ENCODE data around the gene CLDN2.

The CLDN2 gene

GRCh38 chrX:106936246-106936645, 16.0 kb downstream of the CLDN2 start:
- Histone ChIP-seq H3K27ac (ENCODE audit: low read length) (no peak overlapping the region), H3K4me1 (ENCODE audit: control insufficient read depth, insufficient read depth, low read length) (no peaks in the 10 kb centered on the region), H3K9me3 (ENCODE audit: control insufficient read depth, insufficient read depth, low read length) (no peaks in the 10 kb centered on the region), H3K4me3 (ENCODE audit: low read length) (no peak overlapping the region), H3K36me3 (ENCODE audit: control insufficient read depth, insufficient read depth, low read length) (no peaks in the 10 kb centered on the region), H3K27me3 (ENCODE audit: control insufficient read depth, insufficient read depth, low read length) (no peaks in the 10 kb centered on the region)
- DNase-seq (ENCODE audit: low read depth, low spot score), result no peak
- no CpG with 5 or more reads among the region's 1 CpG for WGBS (ENCODE audit: insufficient coverage, insufficient read length)

- no peak for DNase-seq (ENCODE audit: low read depth, low spot score)
- no CpG with 5 or more reads among the region's 3 CpGs for WGBS (ENCODE audit: insufficient coverage, insufficient read length)
- Histone ChIP-seq H3K9me3 (ENCODE audit: control insufficient read depth, insufficient read depth, low read length) (no peaks in the 10 kb centered on the region), H3K27me3 (ENCODE audit: control insufficient read depth, insufficient read depth, low read length) (no peaks in the 10 kb centered on the region), H3K4me1 (ENCODE audit: control insufficient read depth, insufficient read depth, low read length) (no peaks in the 10 kb centered on the region), H3K27ac (ENCODE audit: low read length) (no peak overlapping the region), H3K36me3 (ENCODE audit: control insufficient read depth, insufficient read depth, low read length) (no peaks in the 10 kb centered on the region), H3K4me3 (ENCODE audit: low read length) (no peak overlapping the region)
These were observed 19.4 kb downstream of the CLDN2 start for GRCh38 chrX:106939566-106939965.

- Histone ChIP-seq H3K36me3 (ENCODE audit: control insufficient read depth, insufficient read depth, low read length) (no peaks in the 10 kb centered on the region), H3K9me3 (ENCODE audit: control insufficient read depth, insufficient read depth, low read length) (no peaks in the 10 kb centered on the region), H3K4me3 (ENCODE audit: low read length) (no peak overlapping the region), H3K27me3 (ENCODE audit: control insufficient read depth, insufficient read depth, low read length) (no peaks in the 10 kb centered on the region), H3K4me1 (ENCODE audit: control insufficient read depth, insufficient read depth, low read length) (no peaks in the 10 kb centered on the region), H3K27ac (ENCODE audit: low read length) (no peak overlapping the region)
- no peak for DNase-seq (ENCODE audit: low read depth, low spot score)
- WGBS (ENCODE audit: insufficient coverage, insufficient read length), result no CpG with 5 or more reads among the region's 1 CpG
These were observed 19.9 kb downstream of the CLDN2 start for GRCh38 chrX:106940068-106940467.

- WGBS (ENCODE audit: insufficient coverage, insufficient read length), result no CpG with 5 or more reads among the region's 3 CpGs
- no peak for DNase-seq (ENCODE audit: low read depth, low spot score)
- Histone ChIP-seq H3K27ac (ENCODE audit: low read length) (no peak overlapping the region), H3K9me3 (ENCODE audit: control insufficient read depth, insufficient read depth, low read length) (no peaks in the 10 kb centered on the region), H3K4me1 (ENCODE audit: control insufficient read depth, insufficient read depth, low read length) (no peaks in the 10 kb centered on the region), H3K27me3 (ENCODE audit: control insufficient read depth, insufficient read depth, low read length) (no peaks in the 10 kb centered on the region), H3K4me3 (ENCODE audit: low read length) (no peak overlapping the region), H3K36me3 (ENCODE audit: control insufficient read depth, insufficient read depth, low read length) (no peaks in the 10 kb centered on the region)
These were observed 26.3 kb downstream of the CLDN2 start for GRCh38 chrX:106946464-106946863.

- no CpG with 5 or more reads among the region's 3 CpGs for WGBS (ENCODE audit: insufficient coverage, insufficient read length)
- no peak for DNase-seq (ENCODE audit: low read depth, low spot score)
These were observed 28.4 kb downstream of the CLDN2 start for GRCh38 chrX:106948641-106949040.

GRCh38 chrX:106949366-106949765, 29.2 kb downstream of the CLDN2 start:
- H3K4me3 ChIP-seq (ENCODE audit: low read length), result no peak overlapping the region
- H3K4me1 ChIP-seq (ENCODE audit: control insufficient read depth, insufficient read depth, low read length), result no peaks in the 10 kb centered on the region
- no peaks in the 10 kb centered on the region for H3K9me3 ChIP-seq (ENCODE audit: control insufficient read depth, insufficient read depth, low read length)
- no peaks in the 10 kb centered on the region for H3K36me3 ChIP-seq (ENCODE audit: control insufficient read depth, insufficient read depth, low read length)
- no peak for DNase-seq (ENCODE audit: low read depth, low spot score)
- H3K27me3 ChIP-seq (ENCODE audit: control insufficient read depth, insufficient read depth, low read length), result no peaks in the 10 kb centered on the region
- H3K27ac ChIP-seq (ENCODE audit: low read length), result no peak overlapping the region
- WGBS (ENCODE audit: insufficient coverage, insufficient read length), result no CpG with 5 or more reads among the region's 1 CpG

More at GRCh38 chrX:106948641-106949040, 28.4 kb downstream of the CLDN2 start:
- Histone ChIP-seq H3K4me1 (ENCODE audit: control insufficient read depth, insufficient read depth, low read length) (no peaks in the 10 kb centered on the region), H3K4me3 (ENCODE audit: low read length) (no peak overlapping the region), H3K9me3 (ENCODE audit: control insufficient read depth, insufficient read depth, low read length) (no peaks in the 10 kb centered on the region), H3K27me3 (ENCODE audit: control insufficient read depth, insufficient read depth, low read length) (no peaks in the 10 kb centered on the region), H3K36me3 (ENCODE audit: control insufficient read depth, insufficient read depth, low read length) (no peaks in the 10 kb centered on the region), H3K27ac (ENCODE audit: low read length) (no peak overlapping the region)

- Histone ChIP-seq H3K4me1 (ENCODE audit: control insufficient read depth, insufficient read depth, low read length) (no peaks in the 10 kb centered on the region), H3K27ac (ENCODE audit: low read length) (no peak overlapping the region), H3K9me3 (ENCODE audit: control insufficient read depth, insufficient read depth, low read length) (no peaks in the 10 kb centered on the region), H3K4me3 (ENCODE audit: low read length) (no peak overlapping the region), H3K36me3 (ENCODE audit: control insufficient read depth, insufficient read depth, low read length) (no peaks in the 10 kb centered on the region), H3K27me3 (ENCODE audit: control insufficient read depth, insufficient read depth, low read length) (no peaks in the 10 kb centered on the region)
- no CpG with 5 or more reads among the region's 2 CpGs for WGBS (ENCODE audit: insufficient coverage, insufficient read length)
- DNase-seq (ENCODE audit: low read depth, low spot score), result no peak
These were observed 30.2 kb downstream of the CLDN2 start for GRCh38 chrX:106950381-106950780.

GRCh38 chrX:106951230-106951629, 31.0 kb downstream of the CLDN2 start:
- DNase-seq (ENCODE audit: low read depth, low spot score), result no peak
- no peaks in the 10 kb centered on the region for H3K36me3 ChIP-seq (ENCODE audit: control insufficient read depth, insufficient read depth, low read length)
- H3K27ac ChIP-seq (ENCODE audit: low read length), result no peak overlapping the region
- H3K27me3 ChIP-seq (ENCODE audit: control insufficient read depth, insufficient read depth, low read length), result no peaks in the 10 kb centered on the region
- H3K4me1 ChIP-seq (ENCODE audit: control insufficient read depth, insufficient read depth, low read length), result no peaks in the 10 kb centered on the region
- H3K4me3 ChIP-seq (ENCODE audit: low read length), result no peak overlapping the region
- no peaks in the 10 kb centered on the region for H3K9me3 ChIP-seq (ENCODE audit: control insufficient read depth, insufficient read depth, low read length)
- 100% methylated on average over 1 of the region's 6 CpGs for WGBS (ENCODE audit: insufficient coverage, insufficient read length)

GRCh38 chrX:106952089-106952488, 31.9 kb downstream of the CLDN2 start:
- Histone ChIP-seq H3K4me1 (ENCODE audit: control insufficient read depth, insufficient read depth, low read length) (no peaks in the 10 kb centered on the region), H3K27ac (ENCODE audit: low read length) (no peak overlapping the region), H3K9me3 (ENCODE audit: control insufficient read depth, insufficient read depth, low read length) (no peaks in the 10 kb centered on the region), H3K27me3 (ENCODE audit: control insufficient read depth, insufficient read depth, low read length) (no peaks in the 10 kb centered on the region), H3K4me3 (ENCODE audit: low read length) (no peak overlapping the region), H3K36me3 (ENCODE audit: control insufficient read depth, insufficient read depth, low read length) (no peaks in the 10 kb centered on the region)
- WGBS (ENCODE audit: insufficient coverage, insufficient read length), result no CpG with 5 or more reads among the region's 3 CpGs
- no peak for DNase-seq (ENCODE audit: low read depth, low spot score)

GRCh38 chrX:106952538-106952937, 32.3 kb downstream of the CLDN2 start:
- Histone ChIP-seq H3K4me1 (ENCODE audit: control insufficient read depth, insufficient read depth, low read length) (no peaks in the 10 kb centered on the region), H3K27me3 (ENCODE audit: control insufficient read depth, insufficient read depth, low read length) (no peaks in the 10 kb centered on the region), H3K4me3 (ENCODE audit: low read length) (no peak overlapping the region), H3K36me3 (ENCODE audit: control insufficient read depth, insufficient read depth, low read length) (no peaks in the 10 kb centered on the region), H3K9me3 (ENCODE audit: control insufficient read depth, insufficient read depth, low read length) (no peaks in the 10 kb centered on the region), H3K27ac (ENCODE audit: low read length) (no peak overlapping the region)
- no CpG with 5 or more reads among the region's 2 CpGs for WGBS (ENCODE audit: insufficient coverage, insufficient read length)
- no peak for DNase-seq (ENCODE audit: low read depth, low spot score)

- H3K9me3 ChIP-seq (ENCODE audit: control insufficient read depth, insufficient read depth, low read length), result no peaks in the 10 kb centered on the region
- no peak for DNase-seq (ENCODE audit: low read depth, low spot score)
- no peaks in the 10 kb centered on the region for H3K27me3 ChIP-seq (ENCODE audit: control insufficient read depth, insufficient read depth, low read length)
- no peak overlapping the region for H3K4me3 ChIP-seq (ENCODE audit: low read length)
- H3K4me1 ChIP-seq (ENCODE audit: control insufficient read depth, insufficient read depth, low read length), result no peaks in the 10 kb centered on the region
- H3K27ac ChIP-seq (ENCODE audit: low read length), result no peak overlapping the region
- no CpG with 5 or more reads among the region's 1 CpG for WGBS (ENCODE audit: insufficient coverage, insufficient read length)
- no peaks in the 10 kb centered on the region for H3K36me3 ChIP-seq (ENCODE audit: control insufficient read depth, insufficient read depth, low read length)
These were observed 32.8 kb downstream of the CLDN2 start for GRCh38 chrX:106952988-106953387.
